ENCODE data around the gene IKBKG. TPM values are rescaled to one million over a fixed set of nuclear protein-coding genes. Genes with fewer than 3 reads are reported as not detected.

The IKBKG gene
- total and polyA plus RNA-seq, 2 of the 13 experiments (the other 11 are each of a cell fraction or from before 2014, with no cell fraction given): 30.6 to 44.3 TPM

DNA sequence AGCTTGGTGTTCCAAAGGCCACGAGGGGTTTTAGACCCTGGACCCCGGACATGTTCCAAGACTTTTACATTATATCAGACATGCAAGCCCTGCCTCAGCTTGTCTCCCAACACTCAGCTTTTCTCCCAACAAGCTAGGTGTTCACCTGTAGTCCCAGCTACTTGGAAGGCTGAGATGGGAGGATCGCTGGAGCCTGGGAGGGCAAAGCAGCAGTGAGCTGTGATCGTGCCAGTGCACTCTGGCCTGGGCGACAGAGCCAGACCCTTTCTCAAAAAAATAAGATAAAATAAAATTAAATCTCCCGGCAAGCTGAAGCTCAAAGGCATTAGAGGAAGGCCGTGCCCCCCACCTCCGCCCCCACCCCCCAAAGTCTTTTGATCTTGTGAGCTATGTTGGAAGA lies 51.2 kb downstream of the IKBKG start:
- H3K9me3 ChIP-seq (ENCODE audit: low read length): no peaks in the 10 kb centered on the region
- 7% methylated on average over 5 of the region's 8 CpGs for WGBS (ENCODE audit: low lambda C conversion rate)
- H3K27me3 ChIP-seq (ENCODE audit: control insufficient read depth in 1 of 2, insufficient read depth in 2 of 2, low read length in 2 of 2): 0 out of 5 replicates have a peak, but pooled peaks cover 0 to 6% of the 10 kb centered on the region in 2 experiments
- no peak overlapping the region for H3K4me3 ChIP-seq (replicated peaks in 1 of 3; ENCODE audit: insufficient read depth in 1 of 3, low read depth in 2 of 3, low read length in 3 of 3)
- ATAC-seq: no peak
- TF ChIP-seq, protein P1, sequence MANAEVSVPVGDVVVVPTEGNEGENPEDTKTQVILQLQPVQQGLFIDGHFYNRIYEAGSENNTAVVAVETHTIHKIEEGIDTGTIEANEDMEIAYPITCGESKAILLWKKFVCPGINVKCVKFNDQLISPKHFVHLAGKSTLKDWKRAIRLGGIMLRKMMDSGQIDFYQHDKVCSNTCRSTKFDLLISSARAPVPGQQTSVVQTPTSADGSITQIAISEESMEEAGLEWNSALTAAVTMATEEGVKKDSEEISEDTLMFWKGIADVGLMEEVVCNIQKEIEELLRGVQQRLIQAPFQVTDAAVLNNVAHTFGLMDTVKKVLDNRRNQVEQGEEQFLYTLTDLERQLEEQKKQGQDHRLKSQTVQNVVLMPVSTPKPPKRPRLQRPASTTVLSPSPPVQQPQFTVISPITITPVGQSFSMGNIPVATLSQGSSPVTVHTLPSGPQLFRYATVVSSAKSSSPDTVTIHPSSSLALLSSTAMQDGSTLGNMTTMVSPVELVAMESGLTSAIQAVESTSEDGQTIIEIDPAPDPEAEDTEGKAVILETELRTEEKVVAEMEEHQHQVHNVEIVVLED (CRISPR knock-in tag; IDR thresholded peaks at IDR 0.05; ENCODE audit: borderline replicate concordance): no peak
- TF ChIP-seq TP53 (CRISPR knock-in tag; conservative IDR thresholded peaks at IDR 0.05) (no peak), ZNF569 (CRISPR knock-in tag; IDR thresholded peaks at IDR 0.05; ENCODE audit: borderline replicate concordance) (no peak), ZC3H13 (CRISPR knock-in tag; IDR thresholded peaks at IDR 0.05) (no peak), ZNF17 (CRISPR knock-in tag; IDR thresholded peaks at IDR 0.05) (no peak), KDM5A (IDR thresholded peaks at IDR 0.05; ENCODE audit: borderline replicate concordance, low read length) (no peak), AGO2 (optimal IDR thresholded peaks at IDR 0.05; ENCODE audit: low read depth, low read length) (no peak), SATB2 (CRISPR knock-in tag; IDR thresholded peaks at IDR 0.05) (no peak)
- TF ChIP-seq, protein P2, sequence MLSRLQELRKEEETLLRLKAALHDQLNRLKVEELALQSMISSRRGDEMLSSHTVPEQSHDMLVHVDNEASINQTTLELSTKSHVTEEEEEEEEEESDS (CRISPR knock-in tag; IDR thresholded peaks at IDR 0.05; ENCODE audit: borderline replicate concordance): no peak
- TF ChIP-seq, protein P3, sequence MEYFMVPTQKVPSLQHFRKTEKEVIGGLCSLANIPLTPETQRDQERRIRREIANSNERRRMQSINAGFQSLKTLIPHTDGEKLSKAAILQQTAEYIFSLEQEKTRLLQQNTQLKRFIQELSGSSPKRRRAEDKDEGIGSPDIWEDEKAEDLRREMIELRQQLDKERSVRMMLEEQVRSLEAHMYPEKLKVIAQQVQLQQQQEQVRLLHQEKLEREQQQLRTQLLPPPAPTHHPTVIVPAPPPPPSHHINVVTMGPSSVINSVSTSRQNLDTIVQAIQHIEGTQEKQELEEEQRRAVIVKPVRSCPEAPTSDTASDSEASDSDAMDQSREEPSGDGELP (IDR thresholded peaks at IDR 0.05; ENCODE audit: borderline replicate concordance, low read depth): no peak
- no peak for FAIRE-seq
- no TSS peak for BruUV-seq (replicated peaks)
- no peak overlapping the region for H3K27ac ChIP-seq (ENCODE audit: extremely low read length, insufficient read depth, low read length)
- H3K9ac ChIP-seq (ENCODE audit: insufficient read depth, low read depth, low read length): no peak overlapping the region
- CTCF ChIA-PET (ENCODE audit: low intra/inter-chr PET ratio, low total read pairs): no interaction called here
- no peaks in the 10 kb centered on the region for H3K4me1 ChIP-seq (ENCODE audit: insufficient read depth, low read length)
- H3K4me2 ChIP-seq (ENCODE audit: low read depth, low read length): no peak overlapping the region
- DNase-seq (ENCODE audit: low spot score): no peak
- no peaks in the 10 kb centered on the region for H3K79me2 ChIP-seq (ENCODE audit: insufficient read depth, low read length)
- H4K20me1 ChIP-seq (ENCODE audit: insufficient read depth, low read length): no peaks in the 10 kb centered on the region
- intact Hi-C loops (cut with micrococcal nuclease; ENCODE audit: unreplicated experiment) (no loop called here), in situ Hi-C loops (cut with HindIII; ENCODE audit: extremely low pct_ligation_motif_present, low pct_unique_long_range_greater_than_20kb) (loop anchor here (25.0 kb wide), 1 partner anchor 239 kb away; the partner anchor contains the start of gene SMIM9)
- POLR2A ChIA-PET: no interaction called here
- no peaks in the 10 kb centered on the region for H3K36me3 ChIP-seq (replicated peaks in 1 of 2; ENCODE audit: control insufficient read depth in 1 of 2, insufficient read depth in 2 of 2, low read length in 2 of 2)
- H2AFZ ChIP-seq (ENCODE audit: low read length): no peak overlapping the region
